Endodermal cell (in vitro differentiated cells): ENCODE results near the gene SERPINB5. TPM values are rescaled to one million over a fixed set of nuclear protein-coding genes. Genes with fewer than 3 reads are reported as not detected.

Experiments
- DNase-seq: peaks from one replicate; pipeline ENCODE4 v3.0.0-alpha.2; 2017
- H3K27ac ChIP-seq: 2 replicates; pipeline ENCODE4 v1.5.1; 2013; ENCODE audit warnings: mild to moderate bottlenecking, low read depth, low read length, moderate library complexity
- H3K27me3 ChIP-seq: 2 replicates; pipeline ENCODE4 v1.6.1; 2013; ENCODE audit warnings: mild to moderate bottlenecking, low read length, moderate library complexity; ENCODE audit not compliant: insufficient read depth, control insufficient read depth, poor library complexity, severe bottlenecking
- H3K36me3 ChIP-seq: 2 replicates; pipeline ENCODE4 v1.7.0; 2013; ENCODE audit warnings: mild to moderate bottlenecking, low read length, moderate library complexity; ENCODE audit not compliant: control insufficient read depth, insufficient read depth
- H3K4me1 ChIP-seq: one replicate; pipeline ENCODE4 v1.7.0; 2013; ENCODE audit warnings: low read length; ENCODE audit not compliant: control insufficient read depth, insufficient read depth
- H3K4me3 ChIP-seq: 2 replicates; pipeline ENCODE4 v1.5.1; 2013; ENCODE audit warnings: mild to moderate bottlenecking, low read length, moderate library complexity
- H3K9ac ChIP-seq: 2 replicates; pipeline ENCODE4 v1.6.1; 2013; ENCODE audit warnings: mild to moderate bottlenecking, low read length, moderate library complexity; ENCODE audit not compliant: poor library complexity, severe bottlenecking; ENCODE audit errors: extremely low read depth
- H3K9me3 ChIP-seq: 2 replicates; pipeline ENCODE4 v1.6.1; 2013; ENCODE audit warnings: mild to moderate bottlenecking, low read length, moderate library complexity; ENCODE audit not compliant: control insufficient read depth
- H3K27ac Mint-ChIP-seq: 2 replicates; pipeline ENCODE4 v1.8.0; 2020; ENCODE audit warnings: mixed read lengths
- H3K27me3 Mint-ChIP-seq: 2 replicates; pipeline ENCODE4 v1.8.0; 2021; ENCODE audit warnings: mild to moderate bottlenecking, mixed read lengths; ENCODE audit not compliant: insufficient read depth
- H3K36me3 Mint-ChIP-seq: 2 replicates; pipeline ENCODE4 v1.8.0; 2020; ENCODE audit warnings: low read depth, mixed read lengths
- H3K4me1 Mint-ChIP-seq: 2 replicates; pipeline ENCODE4 v1.8.0; 2020; ENCODE audit warnings: mixed read lengths
- H3K4me3 Mint-ChIP-seq: 2 replicates; pipeline ENCODE4 v1.8.0; 2020; ENCODE audit warnings: mild to moderate bottlenecking, moderate library complexity, mixed read lengths
- H3K9me3 Mint-ChIP-seq: 2 replicates; pipeline ENCODE4 v1.8.0; 2020; ENCODE audit warnings: mild to moderate bottlenecking, mixed read lengths
- CTCF ChIP-seq: fragments of 200-600 bp; sonication (generic); conservative IDR thresholded peaks from 2 replicates; pipeline ENCODE4 v1.5.0; 2021; ENCODE audit warnings: antibody characterized with exemption, mild to moderate bottlenecking
- WGBS, 2 experiments: methylation state at CpG; one replicate each; pipeline versions ENCODE4 v1.1.5 to v1.1.7; 2013; ENCODE audit warnings: missing lambda C conversion rate in 2 of 2, mixed read lengths in 1 of 2; ENCODE audit not compliant: insufficient coverage in 1 of 2, insufficient read length in 1 of 2; 5-methylcytosine and 5-hydroxymethylcytosine counted together
- total RNA-seq, 2 donors: library from RNA; stranded (reverse); fragmentation: NEBNext Ultra II Directional in 1 of 2; extraction: Animal tissue kit (Norgen Biotek cat#: 25700) in 1 of 2; gene quantifications; 2 replicates in 1 of 2; 3 replicates in 1 of 2; pipeline ENCODE4 v1.2.1, GENCODE V29; 2021

SERPINB5 gene
- total RNA-seq, 2 donors from 2014 or later: 3.3 TPM; not detected in 1

- H3K36me3 ChIP-seq: no peaks in the 10 kb centered on the region
- no peaks in the 10 kb centered on the region for H3K9me3 ChIP-seq
- no peak for DNase-seq
- H3K4me1 Mint-ChIP-seq: peaks cover 12% of the 10 kb centered on the region
- no peak overlapping the region for H3K4me3 Mint-ChIP-seq
- WGBS, 2 experiments: 78% methylated on average over 6 of the region's 6 CpGs; no CpG with 5 or more reads in 1 of the 2 experiments
- no peak overlapping the region for H3K4me3 ChIP-seq
- no peak overlapping the region for H3K27ac Mint-ChIP-seq
- H3K9me3 Mint-ChIP-seq: no peaks in the 10 kb centered on the region
- H3K9ac ChIP-seq: no peak overlapping the region
- no peak overlapping the region for H3K27ac ChIP-seq
- no peaks in the 10 kb centered on the region for H3K4me1 ChIP-seq
- no peaks in the 10 kb centered on the region for H3K27me3 ChIP-seq
- no peaks in the 10 kb centered on the region for H3K36me3 Mint-ChIP-seq
- TF ChIP-seq CTCF: no peak
- no peaks in the 10 kb centered on the region for H3K27me3 Mint-ChIP-seq
Measured at GRCh38 chr18:63514326-63514725, 37.6 kb downstream of the SERPINB5 start.

GRCh38 chr18:63514888-63515678, 38.3 kb downstream of the SERPINB5 start:
- no peak for DNase-seq
- H3K36me3 Mint-ChIP-seq: no peaks in the 10 kb centered on the region
- Histone ChIP-seq H3K36me3 (no peaks in the 10 kb centered on the region), H3K4me3 (no peak overlapping the region), H3K4me1 (no peaks in the 10 kb centered on the region), H3K9ac (no peak overlapping the region), H3K27ac (no peak overlapping the region), H3K27me3 (no peaks in the 10 kb centered on the region), H3K9me3 (no peaks in the 10 kb centered on the region)
- no peaks in the 10 kb centered on the region for H3K27me3 Mint-ChIP-seq
- peaks cover 12% of the 10 kb centered on the region for H3K4me1 Mint-ChIP-seq
- H3K9me3 Mint-ChIP-seq: no peaks in the 10 kb centered on the region
- H3K4me3 Mint-ChIP-seq: no peak overlapping the region
- 80 to 89% methylated on average over 4 to 9 of the region's 9 CpGs for WGBS, 2 experiments
- H3K27ac Mint-ChIP-seq: peak overlapping the region; percentile 45
- peak; percentile 61 for TF ChIP-seq CTCF

GRCh38 chr18:63515801-63516200, 39.0 kb downstream of the SERPINB5 start:
- H3K27me3 Mint-ChIP-seq: no peaks in the 10 kb centered on the region
- no peak overlapping the region for H3K4me3 ChIP-seq
- no peaks in the 10 kb centered on the region for H3K27me3 ChIP-seq
- no peaks in the 10 kb centered on the region for H3K36me3 Mint-ChIP-seq
- no peak overlapping the region for H3K9ac ChIP-seq
- H3K4me3 Mint-ChIP-seq: no peak overlapping the region
- no peak overlapping the region for H3K27ac ChIP-seq
- peaks cover 12% of the 10 kb centered on the region for H3K4me1 Mint-ChIP-seq
- TF ChIP-seq CTCF: no peak
- no peaks in the 10 kb centered on the region for H3K9me3 Mint-ChIP-seq
- no CpG with 5 or more reads among the region's 1 CpG for WGBS, 2 experiments
- no peak overlapping the region for H3K27ac Mint-ChIP-seq
- H3K36me3 ChIP-seq: no peaks in the 10 kb centered on the region
- H3K4me1 ChIP-seq: no peaks in the 10 kb centered on the region
- DNase-seq: no peak
- no peaks in the 10 kb centered on the region for H3K9me3 ChIP-seq
